Stimulated activated CD4-positive, alpha-beta T cell treated with anti-CD3 and anti-CD28 coated beads, Interleukin-4, amount 100 ng/mL, for 48 hours (primary cell): ENCODE results near the gene UCKL1.
"Not testable (repeated sequence)": the region's sequence is repeated elsewhere in the genome, so short reads cannot be mapped to it uniquely, and the experiment has no call there.

Experiments
- DNase-seq, 2 donors: peaks; one replicate each; pipeline ENCODE4 v3.0.0-alpha.2; 2020; ENCODE audit warnings: low read depth in 2 of 2

UCKL1 gene

DNA sequence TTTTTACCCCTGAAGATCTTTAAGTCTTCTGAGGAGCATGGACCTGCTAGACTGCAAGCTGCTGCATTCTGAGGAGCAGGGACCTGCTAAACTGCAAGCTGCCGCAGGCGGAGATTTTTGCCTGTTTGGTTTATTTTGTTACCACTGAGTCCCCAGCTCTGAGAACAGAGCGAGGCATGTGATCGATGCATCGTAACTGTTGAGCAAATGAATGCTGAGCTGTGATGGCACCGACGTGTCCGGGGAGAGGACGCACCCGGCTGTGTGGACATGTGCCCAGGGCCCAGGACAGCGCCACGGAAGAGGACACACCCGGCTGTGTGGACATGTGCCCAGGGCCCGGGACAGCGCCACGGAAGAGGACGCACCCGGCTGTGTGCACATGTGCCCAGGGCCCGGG, 37.1 kb downstream of the UCKL1 start:
- DNase-seq: no peak

DNA sequence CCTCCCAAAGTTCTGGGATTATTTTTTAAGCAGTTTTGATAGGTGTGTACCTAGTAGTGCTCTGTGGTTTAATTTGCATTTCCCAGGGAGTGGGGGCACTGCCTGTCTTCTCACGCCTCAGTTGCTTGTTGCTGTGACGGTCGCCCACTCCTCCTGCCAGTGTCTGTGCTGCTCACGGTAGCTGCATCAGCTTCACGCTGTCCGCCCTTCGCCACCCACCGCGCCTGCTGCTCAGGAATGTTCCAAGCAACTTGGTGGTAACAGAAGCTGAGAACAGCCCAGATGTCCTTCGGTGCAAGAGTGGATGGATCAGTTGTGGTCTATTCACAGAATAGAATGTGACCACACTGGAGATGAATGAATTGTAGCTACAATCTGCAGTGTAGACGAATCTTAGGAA, 38.4 kb downstream of the UCKL1 start:
- no peak for DNase-seq

DNA sequence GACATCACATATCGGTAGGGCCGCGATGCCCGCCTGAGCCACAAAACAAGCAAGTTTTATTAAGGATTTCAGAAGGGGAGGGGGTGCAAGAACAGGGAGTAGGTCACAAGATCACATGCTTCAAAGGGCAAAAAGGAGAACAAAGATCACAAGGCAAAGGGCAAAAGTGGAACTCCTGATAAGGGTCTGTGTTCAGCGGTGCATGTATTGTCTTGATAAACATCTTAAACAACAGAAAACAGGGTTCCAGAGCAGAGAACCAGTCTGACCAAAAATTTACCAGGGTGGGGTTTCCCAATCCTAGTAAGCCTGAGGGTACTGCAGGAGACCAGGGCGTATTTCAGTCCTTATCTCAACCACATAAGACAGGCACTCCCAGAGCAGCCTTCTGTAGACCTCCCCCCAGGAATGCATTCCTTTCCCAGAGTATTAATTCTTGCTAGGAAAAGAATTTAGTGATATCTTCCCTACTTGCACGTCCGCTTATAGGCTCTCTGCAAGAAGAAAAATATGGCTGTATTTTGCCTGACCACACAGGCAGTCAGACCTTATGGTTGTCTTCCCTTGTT, 39.8 kb downstream of the UCKL1 start:
- DNase-seq: not testable (repeated sequence)

DNA sequence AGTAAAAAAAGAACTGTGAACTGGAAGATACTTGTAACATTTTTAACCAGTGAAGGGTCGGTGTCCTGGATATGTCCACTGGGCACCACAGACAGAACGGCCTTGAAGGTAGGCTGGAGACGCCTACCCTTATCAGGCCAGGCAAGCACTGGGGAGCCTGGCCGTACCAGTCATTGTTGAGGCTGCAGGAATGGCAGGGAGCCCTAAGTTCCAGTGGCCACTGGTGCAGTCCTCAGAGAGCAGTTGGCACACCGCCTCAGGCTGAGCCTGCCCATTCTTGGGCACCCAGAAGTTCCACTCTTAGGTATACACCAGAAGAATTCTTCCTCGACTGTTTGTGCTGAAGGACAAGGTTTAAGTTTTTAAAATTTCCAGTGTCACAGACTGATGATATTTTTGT, 40.7 kb downstream of the UCKL1 start:
- DNase-seq: no peak

DNA sequence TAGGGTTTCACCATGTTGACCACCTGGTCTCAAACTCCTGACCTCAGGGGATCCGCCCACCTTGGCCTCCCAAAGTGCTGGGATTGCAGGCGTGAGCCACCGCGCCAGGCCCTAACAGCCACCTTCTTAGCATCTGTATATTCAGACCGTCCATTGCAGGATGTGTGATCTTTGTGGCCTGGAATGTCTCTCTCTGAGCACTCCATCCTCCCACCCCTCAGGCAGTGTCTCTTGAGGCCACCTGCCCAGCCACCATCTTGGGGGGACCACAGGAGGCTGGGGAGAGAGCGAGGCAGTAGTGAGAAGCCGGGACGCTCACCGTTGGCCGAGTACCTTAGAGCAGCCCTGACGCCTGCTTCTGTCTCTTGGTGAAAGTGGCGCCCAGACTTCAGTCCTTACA, 42.4 kb downstream of the UCKL1 start:
- DNase-seq: no peak

DNA sequence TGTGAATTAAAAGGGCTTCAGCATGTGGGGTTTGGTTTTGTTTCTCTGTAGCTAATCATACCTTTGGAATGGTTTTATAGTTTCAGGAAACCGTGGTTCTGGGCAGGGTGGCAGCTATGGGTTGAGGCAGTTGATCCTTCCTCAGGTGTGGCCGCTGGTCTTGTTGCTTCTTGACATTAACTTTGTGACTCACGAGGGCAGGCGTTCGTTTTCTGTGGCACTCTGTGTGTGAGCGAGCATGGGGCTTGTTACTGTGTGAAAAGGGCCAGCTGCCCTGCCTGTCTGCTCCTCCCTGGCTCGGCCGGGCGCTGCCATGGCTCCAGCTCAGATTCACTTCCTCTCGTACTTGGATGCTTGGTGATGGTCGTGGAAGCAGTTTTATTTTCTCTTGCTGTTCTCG, 45.0 kb downstream of the UCKL1 start:
- DNase-seq: no peak

DNA sequence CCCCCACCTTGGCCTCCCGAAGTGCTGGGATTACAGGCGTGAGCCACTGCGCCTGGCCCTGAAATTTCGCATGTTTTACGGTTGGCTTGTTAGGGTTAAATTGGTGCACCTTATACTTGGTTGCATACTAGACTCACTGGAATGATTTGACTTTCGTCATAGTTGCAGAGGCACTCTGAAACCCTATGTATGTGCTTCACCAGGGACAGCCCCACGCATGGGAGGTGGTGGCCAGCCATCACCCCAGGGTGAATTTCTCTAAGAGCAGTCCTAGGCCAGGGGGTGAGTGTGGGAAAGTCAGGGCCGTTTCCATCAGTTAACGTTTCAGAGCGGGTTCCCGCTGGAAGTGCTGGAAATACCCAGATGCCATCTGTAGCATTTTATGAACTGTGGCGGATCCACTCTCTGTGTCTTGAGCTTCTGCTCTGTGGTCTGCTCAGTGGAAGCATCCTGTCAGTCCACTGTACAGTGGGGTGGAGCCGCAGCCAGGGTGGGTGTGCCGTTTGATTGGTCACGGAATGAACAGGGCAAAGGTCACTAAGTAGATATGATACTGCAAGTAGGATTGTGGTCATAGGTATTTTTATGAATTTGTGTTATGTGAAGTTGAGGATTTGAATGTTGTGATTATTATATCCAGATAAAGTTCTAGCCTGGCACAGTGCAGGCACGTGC, 48.1 kb downstream of the UCKL1 start:
- DNase-seq: no peak

DNA sequence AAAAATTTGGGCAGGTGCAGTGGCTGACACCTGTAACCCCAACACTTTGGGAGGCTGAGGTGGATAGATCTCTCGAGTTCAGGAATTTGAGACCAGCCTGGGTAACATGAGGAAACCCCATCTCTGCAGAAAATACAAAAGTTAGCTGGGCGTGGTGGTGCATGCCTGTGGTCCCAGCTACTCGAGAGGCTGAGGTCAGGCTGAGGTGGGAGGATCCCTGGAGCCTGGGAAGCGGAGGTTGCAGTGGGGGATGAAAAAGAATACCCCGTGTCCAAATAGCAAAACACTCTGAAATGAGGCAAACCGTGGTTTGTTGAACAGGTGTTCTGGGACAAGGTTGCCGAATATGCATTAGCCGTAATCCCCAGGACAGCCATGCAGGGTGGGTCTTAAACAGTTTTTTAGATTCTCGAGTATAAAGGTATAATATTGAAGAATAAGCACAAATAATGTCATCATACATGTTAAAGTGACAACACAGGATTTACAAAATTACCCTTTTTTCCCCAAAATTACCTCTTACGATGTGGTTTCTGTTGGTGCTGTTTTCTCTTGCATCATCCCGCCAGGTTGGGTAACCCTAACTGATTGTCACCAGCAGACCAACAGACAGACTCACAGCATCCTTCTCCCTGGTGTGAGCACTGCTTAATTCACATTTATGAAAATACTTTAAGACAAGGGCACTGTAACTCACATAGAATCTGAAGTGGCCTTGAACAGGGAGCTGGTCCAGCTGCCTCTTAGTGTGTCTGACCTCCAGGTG, 52.2 kb downstream of the UCKL1 start:
- DNase-seq: no peak

DNA sequence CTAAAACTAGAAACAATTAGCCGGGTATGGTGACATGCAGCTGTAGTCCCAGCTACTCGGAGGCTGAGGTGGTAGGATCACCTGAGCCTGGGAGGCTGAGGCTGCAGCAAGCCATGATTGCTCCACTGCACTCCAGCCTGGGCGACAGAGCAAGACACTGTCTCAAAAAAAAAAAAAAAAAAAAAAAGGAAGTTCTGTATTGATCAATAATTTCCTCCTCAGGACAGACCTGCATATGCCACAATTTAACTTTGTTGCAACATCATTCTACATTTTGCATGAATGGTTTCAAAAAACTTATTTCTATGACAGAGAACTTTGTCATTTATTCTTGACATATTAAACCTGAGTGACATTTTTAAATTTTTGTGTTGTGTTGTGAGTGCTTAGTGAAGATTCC, 55.8 kb downstream of the UCKL1 start:
- no peak for DNase-seq

DNA sequence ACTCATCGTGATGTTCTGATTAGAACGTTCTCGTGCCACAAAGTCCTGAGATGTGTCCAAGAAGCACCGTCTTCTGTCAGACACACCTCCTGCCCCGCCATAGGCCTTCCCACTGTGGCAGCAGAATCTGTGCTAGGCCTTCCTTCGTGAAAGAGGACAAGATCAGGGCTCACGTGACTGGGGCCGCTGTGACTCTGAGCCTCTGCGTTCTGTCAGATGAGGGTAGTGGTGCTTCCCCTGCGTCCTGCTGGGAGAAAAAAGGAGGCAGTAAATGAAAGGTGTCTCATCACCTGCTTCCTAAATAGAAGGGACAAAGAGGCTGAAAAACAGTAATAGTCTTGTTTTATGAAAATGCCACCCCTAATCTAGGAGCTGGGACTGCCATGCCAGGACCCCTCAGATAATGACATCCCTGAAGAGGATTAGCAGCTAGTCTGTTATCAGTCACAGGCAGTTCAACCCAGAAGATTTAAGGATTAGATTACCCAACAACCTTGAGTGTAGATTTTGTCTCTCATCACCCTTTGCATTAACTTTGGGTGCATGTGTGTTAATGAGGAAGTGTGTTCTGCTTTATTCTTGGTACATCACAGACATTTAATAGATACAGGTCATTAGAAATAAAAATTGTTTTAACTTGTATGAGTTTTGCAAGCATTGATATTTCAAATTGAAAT, 57.2 kb downstream of the UCKL1 start:
- no peak for DNase-seq

DNA sequence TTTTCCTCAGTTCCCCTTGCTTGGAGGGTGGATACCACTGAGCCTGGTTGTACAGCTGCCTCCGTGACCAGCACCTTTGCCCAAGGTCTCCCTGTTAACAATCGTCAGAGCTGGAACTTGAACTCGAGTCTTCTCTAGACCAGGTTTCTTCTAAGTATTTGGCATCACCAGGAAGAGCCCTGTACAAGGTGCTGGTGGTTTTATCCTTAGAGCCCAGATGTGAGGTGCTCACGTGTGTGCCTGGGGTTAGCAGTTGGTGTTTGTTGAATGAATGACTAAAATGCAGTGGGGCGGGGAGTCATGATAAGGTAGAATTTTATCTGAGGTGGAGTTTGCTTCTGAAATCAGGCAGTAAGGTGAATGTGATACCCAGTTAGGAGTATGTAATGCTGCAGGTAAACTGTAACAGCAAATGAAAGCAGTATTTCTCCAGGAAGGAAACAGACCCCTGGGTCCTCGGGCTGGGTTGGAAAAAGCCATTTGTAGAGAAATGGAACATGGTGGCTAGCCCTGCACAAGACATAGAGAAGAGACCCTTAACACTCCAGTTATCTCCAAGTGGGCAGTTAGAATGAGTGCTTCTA, 58.1 kb downstream of the UCKL1 start:
- DNase-seq: no peak

DNA sequence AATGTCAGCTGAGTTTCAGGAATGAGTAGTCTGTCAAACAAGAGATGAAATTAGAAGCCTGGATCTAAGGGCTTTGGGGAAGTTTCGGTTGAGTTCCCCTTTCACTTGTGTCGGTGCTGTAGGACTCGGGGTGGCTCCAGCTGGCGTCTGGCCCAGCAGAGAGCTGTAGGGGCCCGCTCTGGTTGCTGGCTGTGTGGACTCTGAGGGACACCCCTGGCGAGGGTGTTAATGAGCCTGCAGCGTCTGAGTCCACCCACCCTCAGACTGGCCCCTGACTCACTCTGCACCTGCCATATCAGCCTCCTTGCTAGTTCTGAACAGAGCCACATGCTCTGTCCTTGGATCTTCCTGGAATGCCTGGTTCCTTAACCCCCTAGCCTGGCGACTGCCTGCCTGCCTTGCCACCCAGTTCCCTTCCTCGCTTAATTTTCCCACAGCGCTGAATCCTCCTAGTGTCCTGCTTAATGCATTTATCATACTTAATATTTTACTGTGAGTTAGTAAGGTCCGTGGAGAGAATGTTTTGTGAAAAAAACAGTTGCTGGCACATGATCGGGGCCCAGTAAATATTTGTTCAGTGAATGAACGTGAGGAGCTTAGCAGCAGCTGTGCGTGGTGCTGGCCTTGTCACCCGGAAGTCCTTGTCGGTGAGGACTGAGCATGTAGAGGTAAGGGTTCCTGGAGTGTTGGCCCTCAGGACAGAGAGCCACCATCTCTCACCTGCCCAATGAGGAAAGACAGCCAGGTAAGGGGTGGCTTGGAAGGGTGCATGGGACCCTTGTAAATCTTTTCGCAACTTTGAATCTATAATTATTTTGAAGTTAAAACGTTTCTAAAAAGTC, 59.7 kb downstream of the UCKL1 start:
- peak in 1 of 2 donors; percentile 13 for DNase-seq

DNA sequence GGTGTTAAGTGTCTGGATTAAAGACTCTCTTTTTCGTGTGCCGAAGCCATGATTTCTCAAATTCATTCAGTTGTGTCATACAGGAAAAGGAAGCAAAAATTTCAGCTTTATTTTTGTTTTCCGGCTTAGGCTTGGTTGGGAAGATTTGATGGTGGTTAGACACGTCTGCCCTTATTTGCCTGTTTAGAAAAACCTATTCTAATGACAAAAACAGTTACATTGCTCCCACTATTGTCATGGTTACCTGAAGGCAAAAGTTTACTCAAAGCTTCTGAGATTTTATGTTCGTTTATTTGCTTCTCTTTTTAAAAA, 60.3 kb downstream of the UCKL1 start:
- DNase-seq: no peak

DNA sequence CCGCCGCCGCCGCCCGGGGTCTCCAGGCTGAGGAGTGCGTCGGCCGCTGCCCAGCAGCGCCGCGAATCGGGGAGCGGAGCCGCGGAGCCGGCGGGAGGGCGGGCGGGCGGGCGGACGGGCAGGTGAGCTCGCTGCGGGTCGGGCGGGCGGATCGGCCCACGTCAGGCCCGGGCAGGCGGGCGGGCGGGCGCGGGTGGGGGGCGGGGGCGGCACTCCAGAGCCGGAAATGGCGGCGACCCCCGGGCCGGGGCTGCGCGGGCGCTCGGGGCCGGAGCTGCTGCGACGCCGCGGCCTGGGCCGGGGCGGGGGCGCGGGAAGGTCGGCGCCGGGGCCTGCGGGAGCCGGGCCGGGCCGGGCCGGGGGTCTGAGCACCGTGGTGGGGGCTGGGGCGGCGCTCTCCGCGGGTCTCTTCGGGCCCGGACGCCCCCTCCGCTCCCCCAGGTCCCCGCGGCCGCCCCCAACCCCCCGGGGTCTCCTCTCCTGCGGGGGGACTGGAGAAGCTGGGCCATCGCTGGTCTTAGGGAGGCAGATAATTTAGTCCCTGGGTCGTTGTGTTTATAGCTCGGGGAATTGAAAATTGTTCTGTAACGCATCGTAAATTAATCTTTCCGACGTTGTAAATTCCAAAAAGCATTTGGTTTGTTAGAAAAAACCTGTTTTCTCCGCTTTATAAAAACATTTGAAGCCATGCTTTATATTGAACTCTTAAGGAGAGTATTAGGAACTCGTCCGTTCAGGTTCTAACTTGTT, 60.8 kb downstream of the UCKL1 start:
- DNase-seq: no peak

DNA sequence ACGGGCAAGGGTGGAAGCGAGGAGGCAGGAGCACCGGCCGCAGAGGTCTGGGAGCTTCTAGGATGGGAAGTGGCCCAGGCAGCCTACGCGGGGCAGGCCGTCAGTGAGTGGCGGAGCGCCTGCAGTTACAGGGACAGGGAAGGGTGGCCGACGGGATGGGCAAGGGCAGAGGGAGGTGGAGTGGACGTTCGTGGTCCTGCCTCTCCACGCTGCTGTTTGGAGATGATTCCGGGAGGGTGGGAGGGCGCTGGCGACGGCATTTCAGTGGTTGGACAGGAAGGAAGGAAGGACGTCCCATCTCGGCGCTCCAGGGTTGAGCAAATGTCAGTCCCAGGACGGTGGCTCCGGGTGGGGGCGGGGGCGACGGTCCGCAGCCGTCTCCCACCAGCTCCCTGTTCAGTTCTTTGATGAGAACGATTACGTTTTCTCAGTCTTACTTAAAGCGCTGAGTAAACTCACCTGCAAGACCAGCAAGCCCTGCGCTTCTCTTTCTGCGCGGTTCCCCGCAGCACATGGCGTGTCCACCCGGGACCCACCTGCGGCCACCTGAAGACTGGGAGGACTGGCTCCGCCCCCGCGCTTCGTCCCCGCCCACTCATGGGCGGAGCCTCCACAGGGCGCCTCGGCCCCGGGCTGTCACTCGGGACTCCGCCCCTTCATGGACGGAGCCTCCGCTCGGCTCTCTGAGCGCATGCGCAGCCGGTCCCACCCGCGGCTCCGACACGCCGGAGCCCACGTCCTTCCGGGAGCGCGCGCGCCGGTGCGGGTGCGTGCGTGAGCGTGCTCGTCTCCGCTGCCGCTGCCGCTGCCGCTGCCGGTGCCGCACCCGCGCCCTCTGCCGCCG, 61.6 kb downstream of the UCKL1 start, which contains the start of gene DNAJC5:
DNAJC5 (plus strand) TSS at position 769 of the 844 bp plus-strand sequence. CDS start 33,220 bp downstream, outside the sequence.
- peak; percentile 93 to 95 for DNase-seq

DNA sequence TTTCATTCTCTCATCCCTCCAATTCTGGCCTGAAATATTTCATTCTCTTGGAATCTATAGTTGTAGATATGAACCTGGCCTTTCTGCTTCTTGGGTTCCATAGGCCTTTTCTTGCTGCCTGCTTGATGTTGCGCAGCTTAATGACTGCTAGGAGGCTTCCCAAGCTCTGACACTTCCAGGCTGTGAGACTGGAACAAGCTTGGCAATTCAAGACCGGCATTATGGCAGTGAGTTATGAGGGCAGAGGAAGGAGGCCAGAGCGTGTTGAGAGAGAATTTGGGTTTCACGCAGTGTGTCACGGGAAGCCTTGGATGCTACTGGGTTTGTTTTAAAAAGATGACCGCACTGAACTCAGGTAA, 62.2 kb downstream of the UCKL1 start:
- DNase-seq: no peak

DNA sequence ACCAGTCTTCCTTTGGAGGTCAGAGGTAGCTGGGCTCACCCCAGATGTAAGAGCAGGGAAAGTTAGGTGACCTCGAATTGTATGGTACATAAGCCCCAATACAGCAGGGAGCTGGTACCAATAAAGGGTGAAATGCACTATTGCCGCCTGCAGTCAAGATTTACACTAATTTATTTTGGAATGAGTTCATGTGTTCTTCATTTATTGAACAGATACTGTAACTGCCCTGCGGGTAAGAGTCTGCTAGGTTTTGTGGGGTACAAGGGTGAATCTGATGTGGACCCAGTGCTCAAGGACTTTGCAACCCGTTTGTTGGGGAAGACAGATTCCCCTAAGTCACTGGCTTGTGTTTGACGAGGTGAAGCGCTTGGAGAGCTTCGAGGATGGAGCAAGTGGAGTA, 63.8 kb downstream of the UCKL1 start:
- no peak for DNase-seq

DNA sequence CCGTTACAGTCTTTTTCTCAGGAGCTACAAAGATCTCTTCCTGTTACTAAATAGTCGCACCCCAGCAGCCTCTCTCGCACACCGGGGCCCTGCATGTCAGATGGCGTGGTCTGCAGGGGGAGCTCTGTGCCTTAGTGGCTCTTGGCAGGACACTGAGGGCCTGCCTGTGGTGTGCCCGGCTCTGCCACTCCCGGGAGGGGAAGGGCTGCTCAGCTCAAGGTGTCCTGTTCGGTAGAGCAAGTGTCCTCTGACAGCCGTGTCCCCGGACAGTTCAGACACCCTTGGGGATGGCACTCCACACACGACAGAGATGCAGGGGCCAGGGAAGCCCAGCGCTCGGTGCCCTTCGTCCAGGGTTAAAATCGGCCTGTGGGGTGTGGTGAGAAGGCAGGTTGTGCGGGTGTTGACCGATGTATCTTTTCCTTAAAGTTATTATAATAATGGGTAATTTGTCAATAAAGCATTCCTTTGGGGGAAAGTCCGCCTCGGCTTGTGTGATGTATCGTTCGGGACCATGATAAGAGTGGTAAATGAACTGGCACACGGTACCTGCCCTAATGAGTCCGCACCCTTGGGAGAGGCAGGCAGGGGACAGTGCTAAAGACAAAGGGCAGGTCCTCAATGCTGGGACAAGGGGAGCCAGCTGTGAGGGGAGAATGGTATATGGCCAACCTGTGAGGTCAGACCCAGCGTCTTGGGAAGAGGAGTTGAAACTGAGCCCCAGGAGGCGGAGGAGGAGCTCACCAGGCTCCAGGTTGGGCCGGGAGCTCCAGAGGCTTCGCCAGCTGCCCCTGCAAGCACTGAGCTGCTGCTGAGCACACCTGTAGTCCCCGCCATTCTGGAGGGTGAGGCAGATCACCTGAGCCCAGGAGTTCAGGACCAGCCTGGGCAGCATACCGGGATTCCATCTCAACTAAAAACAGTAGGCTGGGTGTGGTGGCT, 64.9 kb downstream of the UCKL1 start:
- no peak for DNase-seq

DNA sequence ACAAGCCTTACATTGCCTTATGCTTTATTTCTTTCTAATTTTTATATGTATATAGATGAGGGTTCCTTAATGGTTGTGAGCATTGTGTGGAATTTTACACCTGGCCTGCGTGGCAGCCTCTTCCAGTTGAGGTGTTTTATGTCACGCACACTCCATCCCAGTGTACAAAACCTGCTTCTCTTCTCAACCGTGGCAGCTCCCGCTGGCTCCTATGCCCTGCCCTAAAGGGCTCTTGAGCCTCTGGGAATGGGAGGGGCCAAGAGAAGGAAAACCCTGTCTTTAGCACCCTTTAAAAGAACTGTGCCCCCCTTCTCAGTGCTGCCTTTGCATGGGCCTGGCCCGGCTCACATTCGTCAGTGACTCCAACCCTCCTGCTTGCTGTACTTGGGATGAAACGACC, 65.6 kb downstream of the UCKL1 start:
- DNase-seq: no peak
